ENCODE data around the gene FURIN.

The FURIN gene

DNA sequence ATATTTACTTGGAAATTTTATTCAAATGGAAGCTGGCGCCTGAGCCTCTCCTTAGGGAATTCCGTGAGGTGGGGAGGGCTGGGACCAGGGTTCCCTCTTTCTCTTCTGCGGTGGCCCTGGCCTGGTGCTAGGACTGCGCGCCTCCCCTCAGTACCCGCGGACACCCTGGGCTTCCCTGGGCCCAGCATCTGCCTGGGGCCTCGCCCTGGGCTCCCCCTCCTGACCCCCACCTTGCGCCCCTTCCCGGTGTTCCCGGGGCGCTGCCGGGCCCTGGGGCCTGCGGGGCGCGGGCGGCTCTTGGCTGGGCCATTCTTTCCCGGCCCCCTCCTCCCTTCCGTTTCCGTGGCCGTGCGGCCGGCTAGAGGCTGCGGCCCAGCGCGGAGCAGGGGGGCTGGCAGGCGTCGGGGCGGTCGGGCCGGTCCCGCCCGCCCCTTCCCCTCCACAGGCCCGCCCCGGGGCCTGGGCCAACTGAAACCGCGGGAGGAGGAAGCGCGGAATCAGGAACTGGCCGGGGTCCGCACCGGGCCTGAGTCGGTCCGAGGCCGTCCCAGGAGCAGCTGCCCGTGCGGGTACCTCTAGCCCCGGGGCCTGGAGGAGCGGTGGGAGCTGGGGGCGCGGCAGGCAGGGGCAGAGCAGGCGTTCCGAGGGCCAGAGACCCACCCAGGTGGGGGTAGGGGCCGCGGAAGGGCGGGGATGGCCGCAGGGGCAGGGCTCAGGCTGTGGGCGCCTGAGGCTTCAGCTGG, 15.8 kb downstream of the FURIN start, which contains the start of gene FES:
TSS of gene FES (plus strand) at position 529 of the 743 bp plus-strand sequence. CDS start 542 bp downstream, outside the sequence.
- peak; percentile 82 to 84 for DNase-seq (ENCODE audit: low read depth in 1 of 2, low spot score in 1 of 2)
- no peaks in the 10 kb centered on the region for H3K27me3 ChIP-seq (ENCODE audit: insufficient read depth, poor library complexity, severe bottlenecking)
- TF ChIP-seq SPI1 (IDR thresholded peaks at IDR 0.05; ENCODE audit: borderline replicate concordance, low read depth): peak; percentile 90
- no peak for TF ChIP-seq GABPA (IDR thresholded peaks at IDR 0.05; ENCODE audit: low read depth)
- TF ChIP-seq POLR2AphosphoS5 (IDR thresholded peaks at IDR 0.05; ENCODE audit: low read depth): peak; percentile 84
- peak within 1 kb of the TSS; percentile 94 for H3K27ac ChIP-seq (replicated peaks)
- peak within 1 kb of the TSS; percentile 81 for H3K4me3 ChIP-seq (replicated peaks; ENCODE audit: insufficient read depth, low read length)

DNA sequence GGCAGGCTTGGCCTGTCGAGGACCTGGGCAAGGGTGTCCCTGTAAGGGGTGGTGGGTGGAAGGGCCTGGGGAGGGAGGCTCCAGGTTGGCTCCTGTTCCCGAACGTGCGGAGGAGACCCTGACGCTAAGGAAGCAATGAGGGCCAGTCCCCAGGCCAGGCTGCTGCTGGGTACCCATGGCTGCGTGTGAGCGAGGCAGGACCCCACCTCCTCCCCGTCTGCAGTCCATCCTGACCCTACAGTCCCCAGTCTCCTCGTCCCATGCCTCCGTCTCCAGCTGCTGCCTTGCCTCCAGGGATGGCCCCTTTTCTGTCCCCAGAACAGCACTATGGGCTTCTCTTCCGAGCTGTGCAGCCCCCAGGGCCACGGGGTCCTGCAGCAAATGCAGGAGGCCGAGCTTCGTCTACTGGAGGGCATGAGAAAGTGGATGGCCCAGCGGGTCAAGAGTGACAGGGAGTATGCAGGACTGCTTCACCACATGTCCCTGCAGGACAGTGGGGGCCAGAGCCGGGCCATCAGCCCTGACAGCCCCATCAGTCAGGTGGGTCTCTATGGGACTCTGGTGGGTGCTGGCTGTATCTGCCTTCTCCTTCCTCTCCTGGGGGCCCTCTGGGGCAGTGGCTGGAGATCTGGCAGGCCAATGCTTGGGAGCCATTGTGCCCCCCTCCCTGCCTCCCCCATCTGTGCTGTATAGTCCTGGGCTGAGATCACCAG, 16.5 kb downstream of the FURIN start:
- H3K4me3 ChIP-seq (replicated peaks; ENCODE audit: insufficient read depth, low read length): peak overlapping the region; percentile 81
- H3K27me3 ChIP-seq (ENCODE audit: insufficient read depth, poor library complexity, severe bottlenecking): no peaks in the 10 kb centered on the region
- DNase-seq (ENCODE audit: low read depth in 1 of 2, low spot score in 1 of 2): no peak
- H3K27ac ChIP-seq (replicated peaks): peak overlapping the region; percentile 94
- TF ChIP-seq SPI1 (IDR thresholded peaks at IDR 0.05; ENCODE audit: borderline replicate concordance, low read depth) (no peak), POLR2AphosphoS5 (IDR thresholded peaks at IDR 0.05; ENCODE audit: low read depth) (no peak; the same call in 1 of the 2 replicates), GABPA (IDR thresholded peaks at IDR 0.05; ENCODE audit: low read depth) (no peak)
- TF ChIP-seq, protein P1, sequence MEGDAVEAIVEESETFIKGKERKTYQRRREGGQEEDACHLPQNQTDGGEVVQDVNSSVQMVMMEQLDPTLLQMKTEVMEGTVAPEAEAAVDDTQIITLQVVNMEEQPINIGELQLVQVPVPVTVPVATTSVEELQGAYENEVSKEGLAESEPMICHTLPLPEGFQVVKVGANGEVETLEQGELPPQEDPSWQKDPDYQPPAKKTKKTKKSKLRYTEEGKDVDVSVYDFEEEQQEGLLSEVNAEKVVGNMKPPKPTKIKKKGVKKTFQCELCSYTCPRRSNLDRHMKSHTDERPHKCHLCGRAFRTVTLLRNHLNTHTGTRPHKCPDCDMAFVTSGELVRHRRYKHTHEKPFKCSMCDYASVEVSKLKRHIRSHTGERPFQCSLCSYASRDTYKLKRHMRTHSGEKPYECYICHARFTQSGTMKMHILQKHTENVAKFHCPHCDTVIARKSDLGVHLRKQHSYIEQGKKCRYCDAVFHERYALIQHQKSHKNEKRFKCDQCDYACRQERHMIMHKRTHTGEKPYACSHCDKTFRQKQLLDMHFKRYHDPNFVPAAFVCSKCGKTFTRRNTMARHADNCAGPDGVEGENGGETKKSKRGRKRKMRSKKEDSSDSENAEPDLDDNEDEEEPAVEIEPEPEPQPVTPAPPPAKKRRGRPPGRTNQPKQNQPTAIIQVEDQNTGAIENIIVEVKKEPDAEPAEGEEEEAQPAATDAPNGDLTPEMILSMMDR (IDR thresholded peaks at IDR 0.05; ENCODE audit: insufficient read depth, low read length): no peak
- TF ChIP-seq, protein P2, sequence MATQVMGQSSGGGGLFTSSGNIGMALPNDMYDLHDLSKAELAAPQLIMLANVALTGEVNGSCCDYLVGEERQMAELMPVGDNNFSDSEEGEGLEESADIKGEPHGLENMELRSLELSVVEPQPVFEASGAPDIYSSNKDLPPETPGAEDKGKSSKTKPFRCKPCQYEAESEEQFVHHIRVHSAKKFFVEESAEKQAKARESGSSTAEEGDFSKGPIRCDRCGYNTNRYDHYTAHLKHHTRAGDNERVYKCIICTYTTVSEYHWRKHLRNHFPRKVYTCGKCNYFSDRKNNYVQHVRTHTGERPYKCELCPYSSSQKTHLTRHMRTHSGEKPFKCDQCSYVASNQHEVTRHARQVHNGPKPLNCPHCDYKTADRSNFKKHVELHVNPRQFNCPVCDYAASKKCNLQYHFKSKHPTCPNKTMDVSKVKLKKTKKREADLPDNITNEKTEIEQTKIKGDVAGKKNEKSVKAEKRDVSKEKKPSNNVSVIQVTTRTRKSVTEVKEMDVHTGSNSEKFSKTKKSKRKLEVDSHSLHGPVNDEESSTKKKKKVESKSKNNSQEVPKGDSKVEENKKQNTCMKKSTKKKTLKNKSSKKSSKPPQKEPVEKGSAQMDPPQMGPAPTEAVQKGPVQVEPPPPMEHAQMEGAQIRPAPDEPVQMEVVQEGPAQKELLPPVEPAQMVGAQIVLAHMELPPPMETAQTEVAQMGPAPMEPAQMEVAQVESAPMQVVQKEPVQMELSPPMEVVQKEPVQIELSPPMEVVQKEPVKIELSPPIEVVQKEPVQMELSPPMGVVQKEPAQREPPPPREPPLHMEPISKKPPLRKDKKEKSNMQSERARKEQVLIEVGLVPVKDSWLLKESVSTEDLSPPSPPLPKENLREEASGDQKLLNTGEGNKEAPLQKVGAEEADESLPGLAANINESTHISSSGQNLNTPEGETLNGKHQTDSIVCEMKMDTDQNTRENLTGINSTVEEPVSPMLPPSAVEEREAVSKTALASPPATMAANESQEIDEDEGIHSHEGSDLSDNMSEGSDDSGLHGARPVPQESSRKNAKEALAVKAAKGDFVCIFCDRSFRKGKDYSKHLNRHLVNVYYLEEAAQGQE (IDR thresholded peaks at IDR 0.05; ENCODE audit: insufficient replicate concordance, low read depth): no peak

DNA sequence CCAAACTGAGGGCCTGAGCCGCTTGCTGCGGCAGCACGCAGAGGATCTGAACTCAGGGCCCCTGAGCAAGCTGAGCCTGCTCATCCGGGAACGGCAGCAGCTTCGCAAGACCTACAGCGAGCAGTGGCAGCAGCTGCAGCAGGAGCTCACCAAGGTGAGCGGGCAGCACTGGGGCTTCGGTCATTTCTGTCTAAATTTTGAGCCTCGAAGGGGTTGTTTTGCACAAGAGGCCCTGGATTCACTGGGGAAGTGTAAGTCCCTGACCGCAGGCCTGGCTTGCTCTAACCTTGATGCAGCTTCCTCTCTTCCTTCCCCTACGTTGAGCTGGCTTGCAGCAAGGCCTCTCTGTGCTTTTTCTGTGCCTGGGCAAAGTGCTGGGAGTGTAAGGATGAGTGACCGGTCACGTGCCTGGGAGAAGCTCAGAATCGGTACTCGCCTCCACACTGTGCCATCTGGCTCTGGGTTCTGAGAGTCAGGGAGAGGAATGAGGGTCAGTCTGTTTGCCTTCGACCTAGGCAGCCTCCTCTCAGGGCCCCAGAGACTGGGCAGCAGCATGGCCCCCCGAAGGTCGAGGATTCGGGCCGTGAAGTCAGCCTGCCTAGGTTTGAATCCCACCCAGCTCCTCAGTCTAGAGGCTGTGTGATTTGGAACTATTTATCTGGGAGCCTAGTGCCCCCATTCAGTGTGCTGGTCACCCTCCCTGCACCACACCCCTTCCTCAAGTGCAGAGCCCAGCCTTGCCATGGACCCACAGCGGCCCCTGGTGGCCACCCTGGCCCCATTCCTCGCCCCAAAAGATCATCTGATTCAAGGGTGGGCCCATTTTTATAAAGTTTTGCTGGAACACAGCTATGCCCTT, 17.3 kb downstream of the FURIN start:
- H3K4me3 ChIP-seq (replicated peaks; ENCODE audit: insufficient read depth, low read length): peak overlapping the region; percentile 81
- DNase-seq (ENCODE audit: low read depth in 1 of 2, low spot score in 1 of 2): peak; percentile 82 to 95
- peak overlapping the region; percentile 94 for H3K27ac ChIP-seq (replicated peaks)

DNA sequence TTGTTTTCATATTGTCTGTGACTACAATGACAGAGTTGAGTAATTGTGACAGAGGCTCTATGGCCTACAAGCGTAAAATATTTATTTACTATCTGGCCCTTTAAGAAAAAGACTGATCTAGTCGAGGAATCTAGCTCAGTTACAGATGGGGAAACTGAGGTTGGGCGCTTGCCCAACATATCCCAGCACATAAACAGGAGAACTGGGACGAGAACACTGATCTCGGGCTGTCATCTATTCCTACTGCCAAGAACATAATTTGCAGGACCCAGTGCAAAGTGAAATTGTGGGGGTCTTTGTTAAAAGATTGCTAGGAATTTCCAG, 17.9 kb downstream of the FURIN start:
- DNase-seq (ENCODE audit: low read depth in 1 of 2, low spot score in 1 of 2): no peak
- TF ChIP-seq GABPA (IDR thresholded peaks at IDR 0.05; ENCODE audit: low read depth) (no peak), SPI1 (IDR thresholded peaks at IDR 0.05; ENCODE audit: borderline replicate concordance, low read depth) (no peak), POLR2AphosphoS5 (IDR thresholded peaks at IDR 0.05; ENCODE audit: low read depth) (no peak)
- TF ChIP-seq, protein P2 (IDR thresholded peaks at IDR 0.05; ENCODE audit: insufficient replicate concordance, low read depth): no peak
- TF ChIP-seq, protein P1 (IDR thresholded peaks at IDR 0.05; ENCODE audit: insufficient read depth, low read length): no peak
- Histone ChIP-seq H3K27ac (replicated peaks) (peak overlapping the region; percentile 94), H3K4me3 (replicated peaks; ENCODE audit: insufficient read depth, low read length) (peak overlapping the region; percentile 81), H3K27me3 (ENCODE audit: insufficient read depth, poor library complexity, severe bottlenecking) (no peaks in the 10 kb centered on the region)

More for the DNA sequence above, 17.3 kb downstream of the FURIN start:
- TF ChIP-seq POLR2AphosphoS5 (IDR thresholded peaks at IDR 0.05; ENCODE audit: low read depth) (peak; percentile 11; the same call in 1 of the 2 replicates), GABPA (IDR thresholded peaks at IDR 0.05; ENCODE audit: low read depth) (no peak), SPI1 (IDR thresholded peaks at IDR 0.05; ENCODE audit: borderline replicate concordance, low read depth) (peak; percentile 92)
- TF ChIP-seq, protein P1 (IDR thresholded peaks at IDR 0.05; ENCODE audit: insufficient read depth, low read length): peak; percentile 72
- no peaks in the 10 kb centered on the region for H3K27me3 ChIP-seq (ENCODE audit: insufficient read depth, poor library complexity, severe bottlenecking)

All from HL-60 (cell line).